HG02943 (cell line): ENCODE measurements around the gene RARG.
"Not testable (repeated sequence)": the region's sequence is repeated elsewhere in the genome, so short reads cannot be mapped to it uniquely, and the experiment has no call there.

Experiments used
- ATAC-seq: cut with Tn5 transposase; IDR thresholded peaks from one replicate; pipeline ENCODE4 v1.9.1; 2021; ENCODE audit warnings: mild to moderate bottlenecking, low read depth, moderate library complexity; ENCODE audit not compliant: unreplicated experiment

RARG gene

GRCh38 chr12:53174881-53175491 lies 57.0 kb downstream of the RARG start:
- ATAC-seq, result no peak

DNA sequence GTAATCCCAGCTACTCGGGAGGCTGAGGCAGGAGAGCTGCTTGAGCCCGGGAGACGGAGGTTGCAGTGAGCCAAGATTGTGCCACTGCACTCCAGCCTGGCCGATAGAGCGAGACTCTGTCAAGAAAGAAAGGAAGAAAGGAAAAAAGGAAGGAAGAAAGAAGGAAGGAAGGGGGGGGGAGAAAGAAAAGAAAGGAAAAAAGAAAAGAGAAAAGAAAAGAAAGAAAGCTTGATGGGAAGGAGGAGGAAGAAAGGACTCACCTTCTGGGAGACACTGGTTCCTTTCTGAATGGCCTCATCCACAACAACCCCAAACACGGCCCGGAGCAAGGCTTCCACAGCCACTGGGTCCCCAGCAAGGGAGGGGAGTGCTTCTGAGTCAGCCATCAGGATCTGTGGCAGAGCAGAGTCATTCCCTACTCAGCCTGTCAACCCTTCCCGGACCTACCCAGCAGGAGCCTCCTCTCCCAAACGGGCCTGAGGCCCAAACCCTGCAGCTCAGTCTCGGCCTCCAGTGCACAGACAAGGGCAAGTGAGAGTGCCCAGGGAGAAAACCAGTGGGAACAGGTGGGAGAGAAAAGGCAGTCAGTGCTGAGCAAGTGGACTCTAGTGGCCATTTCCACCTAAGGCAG lies 58.8 kb downstream of the RARG start:
- ATAC-seq, result no peak

GRCh38 chr12:53172352-53172751 lies 59.7 kb downstream of the RARG start:
- ATAC-seq, result no peak

- no peak for ATAC-seq
Observed at GRCh38 chr12:53171725-53172329, 60.2 kb downstream of the RARG start.

DNA sequence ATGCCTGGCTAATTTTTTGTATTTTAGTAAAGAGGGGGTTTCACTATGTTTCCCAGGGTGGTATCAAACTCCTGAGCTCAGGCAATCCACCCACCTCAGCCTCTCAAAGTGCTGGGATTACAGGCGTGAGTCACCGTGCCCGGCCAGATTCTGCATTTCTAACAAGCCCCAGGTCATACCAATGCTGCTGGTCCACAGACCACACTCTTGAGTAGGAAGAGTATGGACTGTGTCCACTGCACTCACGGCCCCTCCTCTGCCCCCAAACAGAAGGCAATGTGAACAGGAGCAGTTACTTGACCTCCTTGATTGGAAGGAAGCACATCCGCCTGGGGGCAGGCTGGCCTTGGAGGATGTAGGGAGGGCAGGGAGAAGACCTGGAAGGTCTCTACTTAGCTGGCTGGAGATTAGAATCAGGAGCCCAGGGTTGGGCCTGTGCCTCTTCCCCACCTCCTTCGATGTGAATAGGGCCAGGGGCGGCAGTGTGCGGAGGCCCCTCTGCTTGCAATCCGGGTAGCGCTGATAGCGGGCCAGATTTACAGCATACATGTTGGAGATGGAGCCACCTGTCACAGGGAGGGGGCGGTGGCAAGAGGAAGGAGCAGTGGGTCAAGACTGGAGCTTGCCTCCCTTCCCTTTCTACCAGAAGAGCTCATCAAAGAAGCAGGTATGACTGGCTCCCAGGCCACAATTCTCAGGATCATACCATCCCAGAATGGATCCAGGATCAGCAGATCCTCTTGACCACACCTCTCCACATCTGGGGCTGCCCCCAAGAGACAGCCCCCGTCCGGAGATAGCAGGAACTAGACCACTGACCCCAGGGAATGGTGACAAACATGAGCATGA lies 60.9 kb downstream of the RARG start:
- ATAC-seq, result no peak

DNA sequence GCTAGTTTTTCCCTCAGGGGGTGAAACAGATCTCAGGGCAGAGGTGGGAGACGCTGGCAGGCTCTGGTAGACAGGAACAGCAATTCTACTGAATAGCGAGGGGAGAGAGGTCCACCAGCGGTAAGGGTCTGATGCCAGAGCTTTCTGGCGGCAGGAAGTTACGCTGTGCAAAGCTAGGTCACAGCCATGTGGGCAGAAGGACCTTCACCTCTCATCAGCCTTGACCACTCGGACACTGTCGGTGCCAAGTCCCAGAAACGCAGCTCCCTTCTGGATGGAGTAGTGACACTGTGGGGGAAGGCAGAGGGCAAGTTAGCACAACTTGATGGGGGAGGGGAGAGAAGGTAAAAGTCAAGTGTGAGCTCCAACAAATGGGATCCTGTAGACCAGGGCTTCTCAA lies 61.8 kb downstream of the RARG start:
- no peak for ATAC-seq

- no peak for ATAC-seq
Observed at GRCh38 chr12:53169644-53170043, 62.4 kb downstream of the RARG start.

- ATAC-seq, result no peak
Observed at GRCh38 chr12:53166837-53167236, 65.2 kb downstream of the RARG start.

DNA sequence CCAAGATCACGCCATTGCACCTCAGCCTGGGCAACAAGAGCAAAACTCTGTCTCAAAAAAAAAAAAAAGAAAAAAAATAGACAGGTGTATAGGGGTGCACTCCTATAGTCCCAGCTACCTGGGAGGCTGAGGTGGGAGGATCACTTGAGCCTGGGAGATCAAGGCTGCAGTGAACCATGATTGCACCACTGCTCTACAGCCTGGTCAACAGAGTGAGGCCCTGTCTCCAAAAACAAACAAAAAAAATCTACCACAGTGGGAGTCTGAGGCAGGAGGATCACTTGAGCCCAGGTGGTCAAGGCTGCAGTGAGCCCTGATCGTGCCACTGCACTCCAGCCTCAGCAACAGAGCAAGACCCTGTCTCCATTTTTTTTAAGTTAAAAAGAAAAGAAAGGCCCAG lies 69.0 kb downstream of the RARG start:
- ATAC-seq, result not testable (repeated sequence)

GRCh38 chr12:53161119-53161911 lies 70.7 kb downstream of the RARG start:
- no peak for ATAC-seq

GRCh38 chr12:53160673-53161072 lies 71.3 kb downstream of the RARG start:
- no peak for ATAC-seq
